Right lobe of liver (tissue), 4 donors: ENCODE results near the gene NRP2.

Experiments used
- CTCF ChIP-seq, 4 donors: fragments of 200-600 bp in 3 of 4; fragments of 450-650 bp in 1 of 4; IDR thresholded peaks; one replicate each; pipeline versions ENCODE4 v1.5.1 to v1.8.0; 2016 to 2022; ENCODE audit warnings: antibody characterized with exemption in 4 of 4, mild to moderate bottlenecking in 2 of 4
- POLR2A ChIP-seq: fragments of 450-650 bp; IDR thresholded peaks from one replicate; pipeline ENCODE4 v1.6.1; 2017; ENCODE audit warnings: antibody characterized with exemption, mild to moderate bottlenecking
- donor health status: DM: no; HTN: no; CAD: no.
- donor health status: DM: no; HTN: no; CAD: no.
- donor health status: DM: no; HTN: yes; CAD: no.

DNA sequence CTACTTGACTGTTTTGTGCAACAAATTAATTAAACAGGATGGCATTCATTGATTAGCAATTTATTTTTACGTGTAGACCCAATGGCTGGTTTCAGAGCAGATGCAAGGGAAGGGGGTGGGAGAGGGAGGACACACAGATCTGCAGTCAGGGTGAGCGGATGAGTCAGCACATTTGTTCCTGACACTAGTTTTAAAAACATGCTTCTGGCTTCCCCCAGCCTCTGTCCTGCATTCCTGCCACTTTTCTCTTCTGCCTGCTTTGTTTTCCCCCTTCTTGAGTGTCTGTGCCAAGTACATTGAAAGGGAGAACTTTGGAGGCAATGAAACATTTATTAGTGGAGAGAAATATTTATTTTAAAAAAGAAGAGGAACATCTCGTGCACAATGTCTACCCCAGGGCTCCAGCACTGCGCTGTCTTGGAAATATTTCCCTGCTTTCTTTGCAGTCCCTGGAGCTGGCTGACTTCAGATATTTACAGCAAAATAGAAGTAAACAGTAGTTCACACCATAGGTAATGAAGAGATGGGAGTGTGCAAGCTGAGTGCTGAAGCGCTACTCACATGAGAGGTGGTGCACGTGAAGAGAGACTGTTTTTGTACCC lies 52.2 kb downstream of the NRP2 start:
- no peak for TF ChIP-seq CTCF (IDR thresholded peaks at IDR 0.05)
- TF ChIP-seq POLR2A = no peak
